HL-60 (cell line): ENCODE results near the gene NINJ1.

Source experiments
- DNase-seq, 2 experiments: peaks; one replicate each; pipeline ENCODE4 v3.0.0-alpha.2; 2010 to 2020; ENCODE audit warnings: low read depth in 1 of 2, low spot score in 1 of 2
- H3K27ac ChIP-seq: fragments of 250-450 bp; sonication (Bioruptor Pico); replicated peaks from 2 replicates; pipeline ENCODE4 v1.5.1; 2020; ENCODE audit warnings: mild to moderate bottlenecking, moderate library complexity
- H3K27me3 ChIP-seq: fragments of 250-450 bp; sonication (Bioruptor Pico); 2 replicates; pipeline ENCODE4 v1.5.1; 2021; ENCODE audit warnings: mild to moderate bottlenecking, moderate library complexity; ENCODE audit not compliant: insufficient read depth, poor library complexity, severe bottlenecking
- H3K4me3 ChIP-seq: replicated peaks from 2 replicates; pipeline ENCODE4 v1.5.1; 2011; ENCODE audit warnings: mild to moderate bottlenecking, control low read depth, low read length; ENCODE audit not compliant: insufficient read depth
- GABPA ChIP-seq: IDR thresholded peaks from 2 replicates; pipeline ENCODE4 v1.6.1; 2012; ENCODE audit warnings: low read depth
- POLR2AphosphoS5 ChIP-seq: IDR thresholded peaks from 2 replicates; pipeline ENCODE4 v1.6.1; 2012; ENCODE audit warnings: low read depth
- SPI1 ChIP-seq: IDR thresholded peaks from 2 replicates; pipeline ENCODE4 v1.6.1; 2012; ENCODE audit warnings: low read depth, mild to moderate bottlenecking, borderline replicate concordance
- TF ChIP-seq, protein P1 (sequence below): IDR thresholded peaks from one replicate; pipeline ENCODE4 v1.5.1; 2011; ENCODE audit warnings: low read length, control low read depth, inconsistent platforms; ENCODE audit not compliant: insufficient read depth
- TF ChIP-seq, protein P2 (sequence below): IDR thresholded peaks from 2 replicates; pipeline ENCODE4 v1.6.1; 2012; ENCODE audit warnings: low read depth; ENCODE audit not compliant: insufficient replicate concordance

NINJ1 gene

DNA sequence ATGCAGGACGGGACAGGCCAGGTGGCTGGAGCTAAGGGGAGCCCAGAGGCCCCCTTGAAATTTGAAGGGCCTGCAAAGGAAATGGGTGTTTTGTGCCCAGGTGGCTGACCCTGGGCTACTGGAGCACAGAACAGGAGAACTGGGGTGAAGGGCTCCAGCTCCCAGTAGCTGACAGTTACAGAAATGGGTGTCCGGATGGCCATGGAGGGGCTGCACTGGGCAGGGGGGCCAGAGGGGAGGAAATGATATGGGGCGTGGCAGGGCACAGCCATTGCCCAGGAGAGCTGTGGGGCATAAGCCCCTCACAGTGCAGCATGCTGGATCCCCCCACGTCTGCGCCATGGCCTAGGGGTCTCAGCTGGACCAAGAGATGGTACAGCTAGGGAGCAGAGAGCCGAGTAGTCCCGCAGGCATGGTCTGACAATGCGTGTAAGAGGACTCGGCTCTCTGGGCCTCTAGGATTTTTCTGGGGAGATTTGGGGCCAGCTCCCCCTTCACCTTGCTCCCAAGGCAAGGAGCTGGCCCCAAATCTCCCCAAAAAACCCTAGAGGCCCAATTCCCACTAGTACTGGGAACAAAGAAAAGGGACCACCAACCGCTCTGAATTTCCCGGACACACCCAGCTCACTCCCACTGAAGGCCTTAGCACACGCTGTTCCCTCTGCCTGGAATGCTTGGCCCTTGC is 45.9 kb downstream of the NINJ1 start:
- TF ChIP-seq SPI1: no peak
- no peak for TF ChIP-seq POLR2AphosphoS5
- TF ChIP-seq, protein P1, sequence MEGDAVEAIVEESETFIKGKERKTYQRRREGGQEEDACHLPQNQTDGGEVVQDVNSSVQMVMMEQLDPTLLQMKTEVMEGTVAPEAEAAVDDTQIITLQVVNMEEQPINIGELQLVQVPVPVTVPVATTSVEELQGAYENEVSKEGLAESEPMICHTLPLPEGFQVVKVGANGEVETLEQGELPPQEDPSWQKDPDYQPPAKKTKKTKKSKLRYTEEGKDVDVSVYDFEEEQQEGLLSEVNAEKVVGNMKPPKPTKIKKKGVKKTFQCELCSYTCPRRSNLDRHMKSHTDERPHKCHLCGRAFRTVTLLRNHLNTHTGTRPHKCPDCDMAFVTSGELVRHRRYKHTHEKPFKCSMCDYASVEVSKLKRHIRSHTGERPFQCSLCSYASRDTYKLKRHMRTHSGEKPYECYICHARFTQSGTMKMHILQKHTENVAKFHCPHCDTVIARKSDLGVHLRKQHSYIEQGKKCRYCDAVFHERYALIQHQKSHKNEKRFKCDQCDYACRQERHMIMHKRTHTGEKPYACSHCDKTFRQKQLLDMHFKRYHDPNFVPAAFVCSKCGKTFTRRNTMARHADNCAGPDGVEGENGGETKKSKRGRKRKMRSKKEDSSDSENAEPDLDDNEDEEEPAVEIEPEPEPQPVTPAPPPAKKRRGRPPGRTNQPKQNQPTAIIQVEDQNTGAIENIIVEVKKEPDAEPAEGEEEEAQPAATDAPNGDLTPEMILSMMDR: no peak
- TF ChIP-seq, protein P2, sequence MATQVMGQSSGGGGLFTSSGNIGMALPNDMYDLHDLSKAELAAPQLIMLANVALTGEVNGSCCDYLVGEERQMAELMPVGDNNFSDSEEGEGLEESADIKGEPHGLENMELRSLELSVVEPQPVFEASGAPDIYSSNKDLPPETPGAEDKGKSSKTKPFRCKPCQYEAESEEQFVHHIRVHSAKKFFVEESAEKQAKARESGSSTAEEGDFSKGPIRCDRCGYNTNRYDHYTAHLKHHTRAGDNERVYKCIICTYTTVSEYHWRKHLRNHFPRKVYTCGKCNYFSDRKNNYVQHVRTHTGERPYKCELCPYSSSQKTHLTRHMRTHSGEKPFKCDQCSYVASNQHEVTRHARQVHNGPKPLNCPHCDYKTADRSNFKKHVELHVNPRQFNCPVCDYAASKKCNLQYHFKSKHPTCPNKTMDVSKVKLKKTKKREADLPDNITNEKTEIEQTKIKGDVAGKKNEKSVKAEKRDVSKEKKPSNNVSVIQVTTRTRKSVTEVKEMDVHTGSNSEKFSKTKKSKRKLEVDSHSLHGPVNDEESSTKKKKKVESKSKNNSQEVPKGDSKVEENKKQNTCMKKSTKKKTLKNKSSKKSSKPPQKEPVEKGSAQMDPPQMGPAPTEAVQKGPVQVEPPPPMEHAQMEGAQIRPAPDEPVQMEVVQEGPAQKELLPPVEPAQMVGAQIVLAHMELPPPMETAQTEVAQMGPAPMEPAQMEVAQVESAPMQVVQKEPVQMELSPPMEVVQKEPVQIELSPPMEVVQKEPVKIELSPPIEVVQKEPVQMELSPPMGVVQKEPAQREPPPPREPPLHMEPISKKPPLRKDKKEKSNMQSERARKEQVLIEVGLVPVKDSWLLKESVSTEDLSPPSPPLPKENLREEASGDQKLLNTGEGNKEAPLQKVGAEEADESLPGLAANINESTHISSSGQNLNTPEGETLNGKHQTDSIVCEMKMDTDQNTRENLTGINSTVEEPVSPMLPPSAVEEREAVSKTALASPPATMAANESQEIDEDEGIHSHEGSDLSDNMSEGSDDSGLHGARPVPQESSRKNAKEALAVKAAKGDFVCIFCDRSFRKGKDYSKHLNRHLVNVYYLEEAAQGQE: no peak
- TF ChIP-seq GABPA: no peak
- no peaks in the 10 kb centered on the region for H3K27me3 ChIP-seq
- no peak for DNase-seq
- no peak overlapping the region for H3K4me3 ChIP-seq
- H3K27ac ChIP-seq: no peak overlapping the region

DNA sequence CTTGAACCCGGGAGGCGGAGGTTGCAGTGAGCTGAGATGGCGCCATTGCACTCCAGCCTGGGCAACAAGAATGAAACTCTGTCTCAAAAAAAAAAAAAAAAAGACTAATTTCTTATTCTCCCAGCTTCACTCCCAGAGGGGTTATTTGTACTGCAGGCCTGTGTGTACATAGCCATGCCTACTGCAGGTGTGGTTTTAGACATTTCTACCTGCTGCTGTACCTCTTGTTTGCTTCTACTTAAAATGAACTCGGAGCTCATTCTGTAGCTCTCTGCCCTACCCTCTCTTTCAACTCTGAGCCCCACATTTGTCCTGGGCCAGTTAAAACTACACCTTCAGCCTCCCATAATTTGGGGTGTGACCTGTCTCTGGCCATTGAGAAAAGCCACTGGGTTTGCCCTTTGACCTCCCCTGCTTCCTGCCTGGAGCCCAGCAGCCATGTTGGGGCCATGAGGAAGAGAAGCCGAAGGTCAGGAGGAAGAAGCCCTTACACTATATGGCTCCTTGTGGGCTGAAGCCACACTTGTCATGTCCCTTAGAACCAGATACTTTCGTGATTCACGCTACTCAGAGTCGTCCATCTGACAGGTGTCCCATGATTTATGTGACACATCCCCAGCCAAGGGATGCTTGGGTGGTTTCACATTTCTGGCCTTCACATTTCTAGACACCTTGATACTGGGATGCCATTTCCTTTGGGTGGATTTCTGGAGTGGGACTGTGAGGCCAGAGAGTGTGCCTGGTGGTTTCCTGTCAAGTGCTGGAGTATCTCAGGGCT is 47.4 kb downstream of the NINJ1 start:
- no peak for TF ChIP-seq SPI1
- TF ChIP-seq, protein P1: no peak
- no peak for TF ChIP-seq POLR2AphosphoS5
- no peak for TF ChIP-seq GABPA
- TF ChIP-seq, protein P2: no peak
- Histone ChIP-seq H3K27ac (no peak overlapping the region), H3K27me3 (no peaks in the 10 kb centered on the region), H3K4me3 (no peak overlapping the region)
- DNase-seq: no peak

DNA sequence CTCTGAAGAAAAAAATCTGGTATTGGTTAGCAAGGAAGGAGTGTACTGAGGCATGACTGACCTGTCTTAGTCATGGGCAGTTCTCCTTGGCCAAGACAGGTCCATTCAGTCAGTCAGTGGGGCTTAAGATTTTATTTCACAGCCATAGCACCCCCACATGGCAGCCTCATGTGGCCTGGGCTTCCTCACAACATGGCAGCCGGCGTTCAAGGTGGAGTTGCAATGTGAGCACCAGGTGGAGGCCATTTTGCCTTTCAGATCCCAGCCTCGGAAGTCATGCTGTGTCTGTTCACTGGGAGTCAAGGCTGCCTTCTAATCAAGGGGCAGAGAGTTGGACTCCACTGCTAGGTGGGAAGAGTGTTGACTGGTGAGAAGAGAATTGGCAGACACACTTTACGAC is 48.4 kb downstream of the NINJ1 start:
- Histone ChIP-seq H3K27ac (no peak overlapping the region), H3K4me3 (no peak overlapping the region), H3K27me3 (no peaks in the 10 kb centered on the region)
- no peak for TF ChIP-seq GABPA
- no peak for TF ChIP-seq POLR2AphosphoS5
- TF ChIP-seq, protein P1: no peak
- no peak for DNase-seq
